ENCODE data around the gene MMP19. TPM values are rescaled to one million over a fixed set of nuclear protein-coding genes. Genes with fewer than 3 reads are reported as not detected.

Gene MMP19
- total RNA-seq (ENCODE audit: unreplicated experiment), result not detected
- long read RNA-seq, result 0 reads

- Mint-ChIP-seq H3K4me1 (ENCODE audit: low read depth, unreplicated experiment) (peaks cover 4% of the 10 kb centered on the region), H3K4me3 (ENCODE audit: unreplicated experiment) (no peak within 1 kb of the TSS)
- no peak for TF ChIP-seq CTCF (IDR thresholded peaks at IDR 0.05; ENCODE audit: partially characterized antibody, unreplicated experiment)
Measured at GRCh38 chr12:55842681-55843429, at the start of gene MMP19. TSS of gene MMP19 (minus strand) at chr12:55842936. CDS start at chr12:55842830, 106 bp downstream.

GRCh38 chr12:55891310-55891709 lies 48.6 kb upstream of the MMP19 start:
- H3K27ac Mint-ChIP-seq (ENCODE audit: unreplicated experiment), result no peak overlapping the region
- H3K4me1 Mint-ChIP-seq (ENCODE audit: low read depth, unreplicated experiment), result no peaks in the 10 kb centered on the region
- peaks cover 2% of the 10 kb centered on the region for H3K9me3 Mint-ChIP-seq (ENCODE audit: unreplicated experiment)
- H3K27me3 Mint-ChIP-seq (ENCODE audit: unreplicated experiment), result no peaks in the 10 kb centered on the region
- no peak for TF ChIP-seq CTCF (IDR thresholded peaks at IDR 0.05; ENCODE audit: partially characterized antibody, unreplicated experiment)
- no peak overlapping the region for H3K4me3 Mint-ChIP-seq (ENCODE audit: unreplicated experiment)
- H3K36me3 Mint-ChIP-seq (ENCODE audit: unreplicated experiment), result no peaks in the 10 kb centered on the region
- DNase-seq, result no peak

More at GRCh38 chr12:55842681-55843429, at the start of gene MMP19:
- Mint-ChIP-seq H3K27me3 (ENCODE audit: unreplicated experiment) (peaks cover 1% of the 10 kb centered on the region), H3K9me3 (ENCODE audit: unreplicated experiment) (peaks cover 2% of the 10 kb centered on the region), H3K36me3 (ENCODE audit: unreplicated experiment) (no peaks in the 10 kb centered on the region), H3K27ac (ENCODE audit: unreplicated experiment) (no peak within 1 kb of the TSS)
- no peak for DNase-seq

- TF ChIP-seq CTCF (IDR thresholded peaks at IDR 0.05; ENCODE audit: partially characterized antibody, unreplicated experiment), result no peak
- no peak for DNase-seq
- Mint-ChIP-seq H3K9me3 (ENCODE audit: unreplicated experiment) (peaks cover 2% of the 10 kb centered on the region), H3K4me3 (ENCODE audit: unreplicated experiment) (no peak overlapping the region), H3K36me3 (ENCODE audit: unreplicated experiment) (peaks cover 4% of the 10 kb centered on the region), H3K27ac (ENCODE audit: unreplicated experiment) (no peak overlapping the region), H3K27me3 (ENCODE audit: unreplicated experiment) (no peaks in the 10 kb centered on the region), H3K4me1 (ENCODE audit: low read depth, unreplicated experiment) (no peaks in the 10 kb centered on the region)
Measured at GRCh38 chr12:55885113-55885512, 42.4 kb upstream of the MMP19 start.

- no peak for TF ChIP-seq CTCF (IDR thresholded peaks at IDR 0.05; ENCODE audit: partially characterized antibody, unreplicated experiment)
- H3K4me1 Mint-ChIP-seq (ENCODE audit: low read depth, unreplicated experiment), result no peaks in the 10 kb centered on the region
Measured at GRCh38 chr12:55877824-55878223, 35.1 kb upstream of the MMP19 start.

GRCh38 chr12:55875704-55876467 lies 33.1 kb upstream of the MMP19 start:
- Mint-ChIP-seq H3K4me1 (ENCODE audit: low read depth, unreplicated experiment) (no peaks in the 10 kb centered on the region), H3K4me3 (ENCODE audit: unreplicated experiment) (no peak overlapping the region), H3K27me3 (ENCODE audit: unreplicated experiment) (no peaks in the 10 kb centered on the region), H3K9me3 (ENCODE audit: unreplicated experiment) (peaks cover 5% of the 10 kb centered on the region), H3K27ac (ENCODE audit: unreplicated experiment) (no peak overlapping the region), H3K36me3 (ENCODE audit: unreplicated experiment) (peaks cover 10% of the 10 kb centered on the region)
- DNase-seq, result no peak
- TF ChIP-seq CTCF (IDR thresholded peaks at IDR 0.05; ENCODE audit: partially characterized antibody, unreplicated experiment), result no peak

More at GRCh38 chr12:55877824-55878223, 35.1 kb upstream of the MMP19 start:
- Mint-ChIP-seq H3K36me3 (ENCODE audit: unreplicated experiment) (peaks cover 10% of the 10 kb centered on the region), H3K9me3 (ENCODE audit: unreplicated experiment) (peaks cover 5% of the 10 kb centered on the region), H3K27me3 (ENCODE audit: unreplicated experiment) (no peaks in the 10 kb centered on the region), H3K27ac (ENCODE audit: unreplicated experiment) (no peak overlapping the region), H3K4me3 (ENCODE audit: unreplicated experiment) (no peak overlapping the region)
- DNase-seq, result no peak
